WTC11 (cell line): ENCODE measurements around the gene CENPVL1. TPM values are rescaled to one million over a fixed set of nuclear protein-coding genes. Genes with fewer than 3 reads are reported as not detected.

Source experiments
- ATAC-seq: fragments of 200-7000 bp; cut with Tn5 transposase; 2 replicates; pipeline ENCODE4 v1.10.0; 2021; ENCODE audit warnings: mild to moderate bottlenecking, moderate library complexity
- CTCF ChIA-PET: fragments of 300-600 bp; sonication (Branson Sonifier 250); formaldehyde crosslinking; loops from one replicate; lab custom pipeline; 2021; ENCODE audit warnings: antibody characterized with exemption; lab: Charles Lee
- POLR2A ChIA-PET: fragments of 350-600 bp; sonication (Branson Sonifier 250); formaldehyde crosslinking; loops from one replicate; lab custom pipeline; 2021; ENCODE audit warnings: antibody characterized with exemption; lab: Charles Lee
- DNase-seq: peaks from one replicate; pipeline ENCODE4 v3.0.0; 2021; ENCODE audit warnings: low spot score
- H3K27ac Mint-ChIP-seq: 2 replicates; pipeline ENCODE4 v1.8.0; 2021; ENCODE audit warnings: mixed read lengths
- H3K27me3 Mint-ChIP-seq: 2 replicates; pipeline ENCODE4 v1.8.0; 2021; ENCODE audit warnings: low read depth, mild to moderate bottlenecking, moderate library complexity, mixed read lengths
- H3K36me3 Mint-ChIP-seq: 2 replicates; pipeline ENCODE4 v1.8.0; 2021; ENCODE audit warnings: mixed read lengths
- H3K4me1 Mint-ChIP-seq: 2 replicates; pipeline ENCODE4 v1.8.0; 2022; ENCODE audit warnings: mixed read lengths
- H3K4me3 Mint-ChIP-seq: 2 replicates; pipeline ENCODE4 v1.8.0; 2021; ENCODE audit warnings: mild to moderate bottlenecking, moderate library complexity, mixed read lengths
- H3K9me3 Mint-ChIP-seq: 2 replicates; pipeline ENCODE4 v1.8.0; 2021; ENCODE audit warnings: mixed read lengths
- CREM ChIP-seq: sonication (generic); formaldehyde crosslinking; IDR thresholded peaks from 2 replicates; pipeline ENCODE4 v1.8.1; 2022; ENCODE audit warnings: mild to moderate bottlenecking, missing genetic modification reagents, moderate library complexity
- FOXP4 ChIP-seq: sonication (generic); formaldehyde crosslinking; IDR thresholded peaks from 2 replicates; pipeline ENCODE4 v1.8.0; 2022; ENCODE audit warnings: mild to moderate bottlenecking, missing genetic modification reagents
- GABPB1 ChIP-seq: sonication (generic); formaldehyde crosslinking; IDR thresholded peaks from 2 replicates; pipeline ENCODE4 v1.8.1; 2023; ENCODE audit warnings: mild to moderate bottlenecking, missing genetic modification reagents
- GTF2I ChIP-seq: fragments of 250-450 bp; sonication (Bioruptor Pico); conservative IDR thresholded peaks from 2 replicates; pipeline ENCODE4 v1.4.0; 2021; ENCODE audit warnings: mild to moderate bottlenecking
- IRF2 ChIP-seq: sonication (generic); formaldehyde crosslinking; IDR thresholded peaks from 2 replicates; pipeline ENCODE4 v1.8.0; 2022; ENCODE audit warnings: low read depth, missing genetic modification reagents, borderline replicate concordance
- KAT7 ChIP-seq: sonication (generic); formaldehyde crosslinking; IDR thresholded peaks from 2 replicates; pipeline ENCODE4 v1.8.1; 2023; ENCODE audit warnings: missing genetic modification reagents, mild to moderate bottlenecking, borderline replicate concordance
- MAX ChIP-seq: sonication (generic); formaldehyde crosslinking; IDR thresholded peaks from 2 replicates; pipeline ENCODE4 v1.8.0; 2022; ENCODE audit warnings: mild to moderate bottlenecking, missing genetic modification reagents
- MXD4 ChIP-seq: fragments of 250-450 bp; sonication (Bioruptor Pico); IDR thresholded peaks from 2 replicates; pipeline ENCODE4 v1.8.0; 2021; ENCODE audit warnings: mild to moderate bottlenecking, moderate library complexity, borderline replicate concordance
- NFYB ChIP-seq: sonication (generic); formaldehyde crosslinking; conservative IDR thresholded peaks from 2 replicates; pipeline ENCODE4 v1.8.0; 2022; ENCODE audit warnings: low read depth, missing genetic modification reagents
- NR1H2 ChIP-seq: sonication (generic); formaldehyde crosslinking; IDR thresholded peaks from 2 replicates; pipeline ENCODE4 v1.9.0; 2021; ENCODE audit warnings: mild to moderate bottlenecking, moderate library complexity, missing genetic modification reagents
- OVOL2 ChIP-seq: fragments of 250-450 bp; sonication (Bioruptor Pico); IDR thresholded peaks from 2 replicates; pipeline ENCODE4 v1.9.0; 2021; ENCODE audit warnings: mild to moderate bottlenecking, borderline replicate concordance
- RORB ChIP-seq: fragments of 250-450 bp; sonication (Bioruptor Pico); IDR thresholded peaks from 2 replicates; pipeline ENCODE4 v1.9.0; 2021; ENCODE audit warnings: mild to moderate bottlenecking
- SMAD3 ChIP-seq: sonication (generic); formaldehyde crosslinking; IDR thresholded peaks from 2 replicates; pipeline ENCODE4 v1.8.0; 2022; ENCODE audit warnings: missing genetic modification reagents, mild to moderate bottlenecking, borderline replicate concordance
- SMAD4 ChIP-seq: sonication (generic); formaldehyde crosslinking; IDR thresholded peaks from 2 replicates; pipeline ENCODE4 v1.8.0; 2022; ENCODE audit warnings: mild to moderate bottlenecking, missing genetic modification reagents
- STAT6 ChIP-seq: sonication (generic); formaldehyde crosslinking; conservative IDR thresholded peaks from 2 replicates; pipeline ENCODE4 v1.8.1; 2023; ENCODE audit warnings: mild to moderate bottlenecking, low read depth, missing genetic modification reagents, moderate library complexity
- TEAD1 ChIP-seq: sonication (generic); formaldehyde crosslinking; IDR thresholded peaks from 2 replicates; pipeline ENCODE4 v1.8.0; 2022; ENCODE audit warnings: mild to moderate bottlenecking, missing genetic modification reagents
- TEAD4 ChIP-seq: sonication (generic); formaldehyde crosslinking; IDR thresholded peaks from 2 replicates; pipeline ENCODE4 v1.8.0; 2022; ENCODE audit warnings: mild to moderate bottlenecking, missing genetic modification reagents
- TP53 ChIP-seq: sonication (generic); formaldehyde crosslinking; IDR thresholded peaks from 2 replicates; pipeline ENCODE4 v1.8.1; 2023; ENCODE audit warnings: mild to moderate bottlenecking, missing genetic modification reagents
- USF2 ChIP-seq: sonication (generic); formaldehyde crosslinking; IDR thresholded peaks from 2 replicates; pipeline ENCODE4 v1.8.1; 2023; ENCODE audit warnings: mild to moderate bottlenecking, missing genetic modification reagents, moderate library complexity
- ZBTB21 ChIP-seq: sonication (generic); formaldehyde crosslinking; IDR thresholded peaks from 2 replicates; pipeline ENCODE4 v1.8.1; 2023; ENCODE audit warnings: mild to moderate bottlenecking, missing genetic modification reagents, borderline replicate concordance
- ZBTB43 ChIP-seq: sonication (generic); formaldehyde crosslinking; IDR thresholded peaks from 2 replicates; pipeline ENCODE4 v1.8.1; 2023; ENCODE audit warnings: mild to moderate bottlenecking, missing genetic modification reagents
- ZNF121 ChIP-seq: sonication (generic); formaldehyde crosslinking; IDR thresholded peaks from 2 replicates; pipeline ENCODE4 v1.8.0; 2023; ENCODE audit warnings: missing genetic modification reagents
- ZNF219 ChIP-seq: sonication (generic); formaldehyde crosslinking; IDR thresholded peaks from 2 replicates; pipeline ENCODE4 v1.8.0; 2023; ENCODE audit warnings: missing genetic modification reagents, mild to moderate bottlenecking, borderline replicate concordance
- ZNF232 ChIP-seq: sonication (generic); formaldehyde crosslinking; IDR thresholded peaks from 2 replicates; pipeline ENCODE4 v1.8.0; 2022; ENCODE audit warnings: mild to moderate bottlenecking, missing genetic modification reagents
- ZNF317 ChIP-seq: sonication (generic); formaldehyde crosslinking; IDR thresholded peaks from 2 replicates; pipeline ENCODE4 v1.8.1; 2023; ENCODE audit warnings: low read depth, mild to moderate bottlenecking, moderate library complexity, missing genetic modification reagents, borderline replicate concordance
- total RNA-seq: library from RNA; stranded (reverse); gene quantifications from 3 replicates; pipeline ENCODE4 v1.2.3, GENCODE V29; 2021

Gene CENPVL1
- total RNA-seq, 1 experiment from 2014 or later, result 3.5 TPM

GRCh38 chrX:51759055-51759839 lies 48.9 kb downstream of the CENPVL1 start (continued):
- TF ChIP-seq FOXP4 (CRISPR knock-in tag) (no peak), ZNF121 (no peak), KAT7 (CRISPR knock-in tag) (no peak), GABPB1 (no peak), NR1H2 (CRISPR knock-in tag) (no peak), STAT6 (CRISPR knock-in tag) (no peak), CREM (CRISPR knock-in tag) (no peak), TEAD1 (CRISPR knock-in tag) (no peak), ZBTB21 (CRISPR knock-in tag) (no peak)

GRCh38 chrX:51760657-51761056 lies 50.3 kb downstream of the CENPVL1 start:
- CTCF ChIA-PET, result no interaction called here
- no peaks in the 10 kb centered on the region for H3K27me3 Mint-ChIP-seq
- POLR2A ChIA-PET, result no interaction called here
- peaks cover 4% of the 10 kb centered on the region for H3K9me3 Mint-ChIP-seq
- H3K4me3 Mint-ChIP-seq, result no peak overlapping the region
- H3K4me1 Mint-ChIP-seq, result 0 out of 2 replicates have a peak, but pooled peaks cover 3% of the 10 kb centered on the region
- ATAC-seq (no peak), DNase-seq (no peak)
- H3K36me3 Mint-ChIP-seq, result no peaks in the 10 kb centered on the region
- H3K27ac Mint-ChIP-seq, result no peak overlapping the region
- TF ChIP-seq ZNF121 (no peak), MXD4 (CRISPR knock-in tag) (no peak), GTF2I (CRISPR knock-in tag) (no peak), OVOL2 (no peak), KAT7 (CRISPR knock-in tag) (no peak), RORB (CRISPR knock-in tag) (no peak), STAT6 (CRISPR knock-in tag) (no peak), ZNF219 (CRISPR knock-in tag) (no peak), USF2 (CRISPR knock-in tag) (no peak), MAX (no peak), SMAD3 (CRISPR knock-in tag) (no peak), TEAD4 (no peak), IRF2 (no peak), ZNF232 (CRISPR knock-in tag) (no peak), ZNF317 (CRISPR knock-in tag) (no peak), ZBTB43 (CRISPR knock-in tag) (no peak), NFYB (CRISPR knock-in tag) (no peak), SMAD4 (no peak), TP53 (CRISPR knock-in tag) (no peak)
